Naive thymus-derived CD4-positive, alpha-beta T cell (primary cell): ENCODE data around the gene SCT. TPM values are rescaled to one million over a fixed set of nuclear protein-coding genes. Genes with fewer than 3 reads are reported as not detected.

Experiments
- ATAC-seq: fragments of 150-1000 bp; cut with Tn5 transposase; 2 replicates; pipeline ENCODE4 v1.10.0; 2021; ENCODE audit warnings: mild to moderate bottlenecking, moderate library complexity
- CTCF ChIA-PET: fragments of 350-600 bp; sonication (Branson Sonifier 250); formaldehyde crosslinking; loops from one replicate; lab custom pipeline; 2021; ENCODE audit warnings: antibody characterized with exemption; lab: Charles Lee
- POLR2A ChIA-PET: fragments of 350-600 bp; sonication (Branson Sonifier 250); formaldehyde crosslinking; loops from one replicate; lab custom pipeline; 2021; ENCODE audit warnings: antibody characterized with exemption, inconsistent platforms; lab: Charles Lee
- DNase-seq, 9 donors: peaks; one replicate each; pipeline versions ENCODE4 v3.0.0 to v3.0.0-alpha.2; 2020 to 2022; ENCODE audit warnings: mixed read lengths in 1 of 9
- H3K27ac ChIP-seq: one replicate; pipeline ENCODE4 v1.7.0; 2013; ENCODE audit warnings: mild to moderate bottlenecking, low read depth, low read length, moderate library complexity
- H3K27me3 ChIP-seq, 2 donors: one replicate each; pipeline ENCODE4 v1.7.0; 2013; ENCODE audit warnings: low read length in 2 of 2, mild to moderate bottlenecking in 2 of 2, moderate library complexity in 2 of 2; ENCODE audit not compliant: control insufficient read depth in 2 of 2, insufficient read depth in 2 of 2
- H3K36me3 ChIP-seq, 3 experiments: 1 replicate in 2 of 3; 2 replicates in 1 of 3; pipeline ENCODE4 v1.7.0; 2013; ENCODE audit warnings: low read length in 3 of 3, mild to moderate bottlenecking in 3 of 3, moderate library complexity in 1 of 3; ENCODE audit not compliant: insufficient read depth in 3 of 3, control insufficient read depth in 2 of 3
- H3K4me1 ChIP-seq, 2 donors: one replicate each; pipeline ENCODE4 v1.7.0; 2013; ENCODE audit warnings: low read length in 2 of 2, mild to moderate bottlenecking in 2 of 2, moderate library complexity in 1 of 2; ENCODE audit not compliant: control insufficient read depth in 2 of 2, insufficient read depth in 2 of 2
- H3K4me3 ChIP-seq: 2 replicates; pipeline ENCODE4 v1.7.0; 2013; ENCODE audit warnings: mild to moderate bottlenecking, low read length
- H3K9me3 ChIP-seq, 3 experiments: 1 replicate in 2 of 3; 2 replicates in 1 of 3; pipeline ENCODE4 v1.7.0; 2013; ENCODE audit warnings: low read length in 3 of 3; ENCODE audit not compliant: control insufficient read depth in 2 of 3
- H3K27ac Mint-ChIP-seq, 9 donors: one replicate each; pipeline ENCODE4 v1.8.0; 2020 to 2022; ENCODE audit warnings: mixed read lengths in 9 of 9, mild to moderate bottlenecking in 8 of 9, moderate library complexity in 5 of 9, inconsistent platforms in 2 of 9
- H3K27me3 Mint-ChIP-seq, 5 donors: one replicate each; pipeline ENCODE4 v1.8.0; 2021 to 2022; ENCODE audit warnings: mixed read lengths in 5 of 5, mild to moderate bottlenecking in 1 of 5
- H3K36me3 Mint-ChIP-seq, 5 donors: one replicate each; pipeline ENCODE4 v1.8.0; 2020 to 2022; ENCODE audit warnings: mixed read lengths in 5 of 5, mild to moderate bottlenecking in 3 of 5, inconsistent platforms in 1 of 5
- H3K4me1 Mint-ChIP-seq, 7 donors: one replicate each; pipeline ENCODE4 v1.8.0; 2020 to 2022; ENCODE audit warnings: mixed read lengths in 7 of 7, mild to moderate bottlenecking in 3 of 7, inconsistent platforms in 1 of 7
- H3K4me3 Mint-ChIP-seq, 10 donors: one replicate each; pipeline ENCODE4 v1.8.0; 2020 to 2022; ENCODE audit warnings: mild to moderate bottlenecking in 10 of 10, mixed read lengths in 10 of 10, moderate library complexity in 6 of 10, inconsistent platforms in 2 of 10
- H3K9me3 Mint-ChIP-seq, 11 donors: one replicate each; pipeline ENCODE4 v1.8.0; 2020 to 2022; ENCODE audit warnings: mixed read lengths in 11 of 11, mild to moderate bottlenecking in 4 of 11, inconsistent platforms in 1 of 11, moderate library complexity in 1 of 11
- intact Hi-C, 2 donors: fragments of 100-400 bp; cut with micrococcal nuclease; formaldehyde crosslinking; loops; one replicate each; pipeline ENCODE4 v1.15.1; 2023
- polyA plus RNA-seq, 2 donors: library from polyadenylated mRNA; unstranded; fragments of 300-500 nt; fragmentation: Illumina TruSeq; gene quantifications; one replicate each; pipeline ENCODE4 v1.2.3, GENCODE V29; 2021
- total RNA-seq, 6 experiments: library from RNA in 5 of 6; stranded (reverse) in 5 of 6; gene quantifications; 1 replicate in 5 of 6; 2 replicates in 1 of 6; pipeline ENCODE4 v1.2.3 and lab custom pipeline; 2021 to 2026

SCT gene
- total and polyA plus RNA-seq, 7 experiments from 2014 or later, result not detected

GRCh38 chr11:635945-636510 lies 9.0 kb upstream of the SCT start:
- DNase-seq, result no peak
- Histone ChIP-seq H3K36me3 (no peaks in the 10 kb centered on the region), H3K9me3 (no peaks in the 10 kb centered on the region), H3K4me3 (no peak overlapping the region), H3K27ac (no peak overlapping the region), H3K4me1 (no peaks in the 10 kb centered on the region), H3K27me3 (peaks cover 6 to 16% of the 10 kb centered on the region in 2 donors)
- peaks cover 7 to 18% (median 13%) of the 10 kb centered on the region in 7 donors for H3K4me1 Mint-ChIP-seq
- H3K36me3 Mint-ChIP-seq, result peaks cover 0 to 2% (median 0%) of the 10 kb centered on the region in 5 donors
- ATAC-seq, result no peak
- peak overlapping the region in 1 of 9 donors; percentile 77 for H3K27ac Mint-ChIP-seq
- ChIA-PET CTCF (no interaction called here), POLR2A (interaction anchor here (0.8 kb wide), 1 partner anchor 50 kb away, joined by 4 read pairs; no protein-coding TSS in a partner anchor)
- intact Hi-C loops, result no loop called here
- no peaks in the 10 kb centered on the region for H3K9me3 Mint-ChIP-seq
- peak overlapping the region in 7 of 10 donors; percentile 14 to 81 (median 34) for H3K4me3 Mint-ChIP-seq
- H3K27me3 Mint-ChIP-seq, result peaks cover 11 to 36% (median 22%) of the 10 kb centered on the region in 5 donors

GRCh38 chr11:630871-631270 lies 3.9 kb upstream of the SCT start:
- DNase-seq, result no peak
- CTCF ChIA-PET, result no interaction called here
- H3K27me3 Mint-ChIP-seq, result peaks cover 21 to 31% (median 23%) of the 10 kb centered on the region in 5 donors
- Histone ChIP-seq H3K4me3 (no peak overlapping the region), H3K27ac (no peak overlapping the region), H3K9me3 (no peaks in the 10 kb centered on the region), H3K27me3 (no peaks in the 10 kb centered on the region), H3K36me3 (no peaks in the 10 kb centered on the region), H3K4me1 (peaks cover 0 to 7% of the 10 kb centered on the region in 2 donors)
- no peak overlapping the region for H3K4me3 Mint-ChIP-seq
- POLR2A ChIA-PET, result interaction anchor here (1.4 kb wide), 1 partner anchor 15 kb away, joined by 3 read pairs; the partner anchor contains the start of gene IRF7
- no peak overlapping the region for H3K27ac Mint-ChIP-seq
- peaks cover 17 to 23% (median 20%) of the 10 kb centered on the region in 7 donors for H3K4me1 Mint-ChIP-seq
- peaks cover 0 to 5% (median 0%) of the 10 kb centered on the region in 5 donors for H3K36me3 Mint-ChIP-seq
- no peak for ATAC-seq
- intact Hi-C loops, result no loop called here
- H3K9me3 Mint-ChIP-seq, result peaks cover 0 to 5% (median 0%) of the 10 kb centered on the region in 11 donors

- H3K36me3 ChIP-seq, result no peaks in the 10 kb centered on the region
- Mint-ChIP-seq H3K4me3 (peak overlapping the region; percentile 26 to 72 (median 56)), H3K9me3 (peaks cover 0 to 5% (median 0%) of the 10 kb centered on the region in 11 donors), H3K27ac (peak overlapping the region in 3 of 9 donors; percentile 11 to 34 (median 14)), H3K27me3 (peaks cover 21 to 23% (median 22%) of the 10 kb centered on the region in 5 donors), H3K4me1 (peaks cover 17 to 23% (median 20%) of the 10 kb centered on the region in 7 donors), H3K36me3 (peaks cover 0 to 5% (median 0%) of the 10 kb centered on the region in 5 donors)
- DNase-seq (peak in 1 of 9 donors; percentile 17), ATAC-seq (peak; percentile 48)
- H3K4me3 ChIP-seq, result no peak overlapping the region
- intact Hi-C loops, result loop anchor here in 1 of 2 donors (1.0 kb wide), 2 partner anchors 69 to 74 kb away; partner anchors contain the start of genes LMNTD2 and RASSF7
- CTCF ChIA-PET, result interaction anchor here (1.1 kb wide), 1 partner anchor 74 kb away, joined by 5 read pairs; no protein-coding TSS in a partner anchor
- POLR2A ChIA-PET, result no interaction called here
- H3K9me3 ChIP-seq, result no peaks in the 10 kb centered on the region
- H3K4me1 ChIP-seq, result peaks cover 0 to 7% of the 10 kb centered on the region in 2 donors
- H3K27ac ChIP-seq, result no peak overlapping the region
- no peaks in the 10 kb centered on the region for H3K27me3 ChIP-seq
These were observed 2.2 kb upstream of the SCT start for GRCh38 chr11:629237-629583.

- Mint-ChIP-seq H3K27ac (peak overlapping the region in 1 of 9 donors; percentile 59), H3K9me3 (peaks cover 0 to 5% (median 0%) of the 10 kb centered on the region in 11 donors), H3K36me3 (peaks cover 0 to 5% (median 0%) of the 10 kb centered on the region in 5 donors), H3K27me3 (peaks cover 21 to 28% (median 22%) of the 10 kb centered on the region in 5 donors), H3K4me3 (peak overlapping the region in 8 of 10 donors; percentile 33 to 68 (median 58)), H3K4me1 (peaks cover 17 to 23% (median 20%) of the 10 kb centered on the region in 7 donors)
- H3K36me3 ChIP-seq, result no peaks in the 10 kb centered on the region
- H3K27ac ChIP-seq, result no peak overlapping the region
- H3K4me3 ChIP-seq, result no peak overlapping the region
- H3K4me1 ChIP-seq, result peaks cover 0 to 7% of the 10 kb centered on the region in 2 donors
- no peaks in the 10 kb centered on the region for H3K9me3 ChIP-seq
- intact Hi-C loops, result no loop called here
- DNase-seq, result no peak
- POLR2A ChIA-PET, result no interaction called here
- no peak for ATAC-seq
- CTCF ChIA-PET, result no interaction called here
- H3K27me3 ChIP-seq, result no peaks in the 10 kb centered on the region
These were observed 1.1 kb upstream of the SCT start for GRCh38 chr11:628056-628455.

GRCh38 chr11:627308-627576 lies 261 bp upstream of the SCT start:
- Histone ChIP-seq H3K27me3 (no peaks in the 10 kb centered on the region), H3K27ac (no peak overlapping the region), H3K36me3 (no peaks in the 10 kb centered on the region), H3K9me3 (no peaks in the 10 kb centered on the region), H3K4me3 (no peak overlapping the region), H3K4me1 (peaks cover 0 to 7% of the 10 kb centered on the region in 2 donors)
- Mint-ChIP-seq H3K27ac (no peak overlapping the region), H3K9me3 (peaks cover 0 to 5% (median 0%) of the 10 kb centered on the region in 11 donors), H3K4me1 (peaks cover 17 to 23% (median 20%) of the 10 kb centered on the region in 7 donors), H3K27me3 (peaks cover 21 to 28% (median 22%) of the 10 kb centered on the region in 5 donors), H3K4me3 (no peak overlapping the region), H3K36me3 (peaks cover 0 to 5% (median 0%) of the 10 kb centered on the region in 5 donors)
- intact Hi-C loops, result no loop called here
- CTCF ChIA-PET, result no interaction called here
- POLR2A ChIA-PET, result no interaction called here
- peak in 1 of 9 donors; percentile 6 for DNase-seq
- ATAC-seq, result no peak

GRCh38 chr11:625636-626268 lies 1.2 kb downstream of the SCT start:
- peak in 1 of 9 donors; percentile 6 for DNase-seq
- POLR2A ChIA-PET, result no interaction called here

More at GRCh38 chr11:625636-626268, 1.2 kb downstream of the SCT start:
- H3K27me3 ChIP-seq, result no peaks in the 10 kb centered on the region
- CTCF ChIA-PET, result no interaction called here
- intact Hi-C loops, result no loop called here
- H3K9me3 Mint-ChIP-seq, result peaks cover 0 to 5% (median 0%) of the 10 kb centered on the region in 11 donors
- no peaks in the 10 kb centered on the region for H3K36me3 ChIP-seq
- H3K4me1 ChIP-seq, result peaks cover 0 to 7% of the 10 kb centered on the region in 2 donors
- no peak overlapping the region for H3K27ac Mint-ChIP-seq
- peaks cover 0 to 5% (median 0%) of the 10 kb centered on the region in 5 donors for H3K36me3 Mint-ChIP-seq
- no peak overlapping the region for H3K27ac ChIP-seq
- ATAC-seq, result no peak
- H3K9me3 ChIP-seq, result no peaks in the 10 kb centered on the region
- peaks cover 21 to 28% (median 22%) of the 10 kb centered on the region in 5 donors for H3K27me3 Mint-ChIP-seq
- H3K4me1 Mint-ChIP-seq, result peaks cover 17 to 23% (median 20%) of the 10 kb centered on the region in 7 donors
- no peak overlapping the region for H3K4me3 ChIP-seq
- peak overlapping the region in 1 of 10 donors; percentile 52 for H3K4me3 Mint-ChIP-seq
